ENCODE measurements around the gene PLCL1. TPM values are rescaled to one million over a fixed set of nuclear protein-coding genes. Genes with fewer than 3 reads are reported as not detected.

PLCL1 gene
- total RNA-seq, result 2.0 to 2.8 TPM (median 2.7 TPM) in 3 replicates

- H3K27ac Mint-ChIP-seq, result peak within 1 kb of the TSS; percentile 41
These were observed at the start of gene PLCL1 for GRCh38 chr2:197804049-197804757. PLCL1 (plus strand) TSS chr2:197804593.

GRCh38 chr2:197759013-197759412 lies 45.4 kb upstream of the PLCL1 start:
- Mint-ChIP-seq H3K36me3 (no peaks in the 10 kb centered on the region), H3K4me1 (no peaks in the 10 kb centered on the region), H3K27me3 (ENCODE audit: low read depth) (peaks cover 2% of the 10 kb centered on the region), H3K9me3 (peaks cover 26% of the 10 kb centered on the region), H3K27ac (no peak overlapping the region), H3K4me3 (no peak overlapping the region)
- TF ChIP-seq CTCF (IDR thresholded peaks at IDR 0.05; ENCODE audit: unreplicated experiment), result no peak
- no peak for DNase-seq (ENCODE audit: low spot score in 2 of 2, unreplicated experiment in 2 of 2)

More at GRCh38 chr2:197804049-197804757, at the start of gene PLCL1:
- Mint-ChIP-seq H3K9me3 (no peaks in the 10 kb centered on the region), H3K4me3 (peak within 1 kb of the TSS; percentile 85), H3K27me3 (ENCODE audit: low read depth) (peaks cover 70% of the 10 kb centered on the region), H3K4me1 (peaks cover 11% of the 10 kb centered on the region), H3K36me3 (no peaks in the 10 kb centered on the region)
- peak; percentile 84 to 92 for DNase-seq (ENCODE audit: low spot score in 2 of 2, unreplicated experiment in 2 of 2)
- TF ChIP-seq CTCF (IDR thresholded peaks at IDR 0.05; ENCODE audit: unreplicated experiment), result no peak

GRCh38 chr2:197759625-197760292 lies 44.6 kb upstream of the PLCL1 start:
- Mint-ChIP-seq H3K4me3 (no peak overlapping the region), H3K4me1 (no peaks in the 10 kb centered on the region), H3K36me3 (no peaks in the 10 kb centered on the region), H3K9me3 (peaks cover 24% of the 10 kb centered on the region), H3K27me3 (ENCODE audit: low read depth) (peaks cover 3% of the 10 kb centered on the region), H3K27ac (no peak overlapping the region)
- DNase-seq (ENCODE audit: low spot score in 2 of 2, unreplicated experiment in 2 of 2), result no peak
- no peak for TF ChIP-seq CTCF (IDR thresholded peaks at IDR 0.05; ENCODE audit: unreplicated experiment)

GRCh38 chr2:197760293-197760657 lies 44.1 kb upstream of the PLCL1 start:
- no peak for TF ChIP-seq CTCF (IDR thresholded peaks at IDR 0.05; ENCODE audit: unreplicated experiment)
- H3K36me3 Mint-ChIP-seq, result no peaks in the 10 kb centered on the region
- peaks cover 22% of the 10 kb centered on the region for H3K9me3 Mint-ChIP-seq
- peaks cover 5% of the 10 kb centered on the region for H3K27me3 Mint-ChIP-seq (ENCODE audit: low read depth)
- H3K27ac Mint-ChIP-seq, result no peak overlapping the region
- H3K4me3 Mint-ChIP-seq, result no peak overlapping the region
- no peak for DNase-seq (ENCODE audit: low spot score in 2 of 2, unreplicated experiment in 2 of 2)
- no peaks in the 10 kb centered on the region for H3K4me1 Mint-ChIP-seq

- no peak for DNase-seq (ENCODE audit: low spot score in 2 of 2, unreplicated experiment in 2 of 2)
- TF ChIP-seq CTCF (IDR thresholded peaks at IDR 0.05; ENCODE audit: unreplicated experiment), result peak; percentile 80
- Mint-ChIP-seq H3K27me3 (ENCODE audit: low read depth) (peaks cover 9% of the 10 kb centered on the region), H3K27ac (no peak overlapping the region), H3K9me3 (no peaks in the 10 kb centered on the region), H3K36me3 (no peaks in the 10 kb centered on the region), H3K4me1 (no peaks in the 10 kb centered on the region), H3K4me3 (no peak overlapping the region)
These were observed 26.5 kb upstream of the PLCL1 start for GRCh38 chr2:197777823-197778407.
